GM12873 (cell line): Measurements from ENCODE around the gene PPM1E.

Experiments
- TF ChIP-seq, protein P1 (sequence below): IDR thresholded peaks from 2 replicates; pipeline ENCODE4 v1.5.1; 2012; ENCODE audit warnings: low read depth, mild to moderate bottlenecking, moderate library complexity, low read length, control low read depth; ENCODE audit not compliant: insufficient read depth; ENCODE audit errors: missing control alignments

Gene PPM1E

DNA sequence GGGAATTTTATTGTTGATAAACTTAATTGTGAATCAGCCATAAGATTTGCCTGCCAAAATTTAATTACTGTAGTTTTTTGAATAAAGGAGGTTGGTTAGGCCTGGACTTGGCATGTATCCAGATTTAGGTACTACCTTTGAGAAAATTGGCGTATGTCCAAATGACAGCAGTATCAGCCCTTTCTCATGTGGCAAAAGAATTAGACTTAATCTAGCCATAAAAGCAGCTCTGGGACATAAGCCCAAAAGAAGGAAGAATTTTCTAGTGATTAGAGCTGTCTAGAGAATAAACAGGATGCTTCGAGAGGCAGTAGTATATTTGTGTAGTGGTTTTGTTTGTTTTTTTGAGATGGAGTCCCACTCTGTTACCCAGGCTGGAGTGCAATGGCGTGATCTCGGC, 27.7 kb downstream of the PPM1E start:
- TF ChIP-seq, protein P1, sequence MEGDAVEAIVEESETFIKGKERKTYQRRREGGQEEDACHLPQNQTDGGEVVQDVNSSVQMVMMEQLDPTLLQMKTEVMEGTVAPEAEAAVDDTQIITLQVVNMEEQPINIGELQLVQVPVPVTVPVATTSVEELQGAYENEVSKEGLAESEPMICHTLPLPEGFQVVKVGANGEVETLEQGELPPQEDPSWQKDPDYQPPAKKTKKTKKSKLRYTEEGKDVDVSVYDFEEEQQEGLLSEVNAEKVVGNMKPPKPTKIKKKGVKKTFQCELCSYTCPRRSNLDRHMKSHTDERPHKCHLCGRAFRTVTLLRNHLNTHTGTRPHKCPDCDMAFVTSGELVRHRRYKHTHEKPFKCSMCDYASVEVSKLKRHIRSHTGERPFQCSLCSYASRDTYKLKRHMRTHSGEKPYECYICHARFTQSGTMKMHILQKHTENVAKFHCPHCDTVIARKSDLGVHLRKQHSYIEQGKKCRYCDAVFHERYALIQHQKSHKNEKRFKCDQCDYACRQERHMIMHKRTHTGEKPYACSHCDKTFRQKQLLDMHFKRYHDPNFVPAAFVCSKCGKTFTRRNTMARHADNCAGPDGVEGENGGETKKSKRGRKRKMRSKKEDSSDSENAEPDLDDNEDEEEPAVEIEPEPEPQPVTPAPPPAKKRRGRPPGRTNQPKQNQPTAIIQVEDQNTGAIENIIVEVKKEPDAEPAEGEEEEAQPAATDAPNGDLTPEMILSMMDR = no peak

DNA sequence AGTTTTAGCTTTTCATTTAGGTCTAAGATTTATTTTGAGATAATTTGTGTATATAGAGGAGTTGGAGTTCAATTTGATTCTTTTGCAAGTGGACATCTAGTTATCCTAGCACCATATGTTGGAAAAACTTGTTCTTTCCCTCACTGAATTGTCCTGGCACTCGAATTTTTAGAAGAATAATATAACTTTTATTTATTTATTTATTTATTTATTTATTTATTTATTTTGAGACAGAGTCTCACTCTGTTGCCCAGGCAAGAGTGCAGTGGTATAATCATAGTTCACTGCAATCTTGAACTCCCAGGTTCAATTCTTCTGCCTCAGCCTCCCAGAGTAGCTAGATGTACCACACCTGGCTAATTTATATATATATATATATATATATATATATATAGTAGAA, 29.4 kb downstream of the PPM1E start:
- TF ChIP-seq, protein P1 = no peak

GRCh38 chr17:58786586-58787295, 31.1 kb downstream of the PPM1E start:
- TF ChIP-seq, protein P1 = no peak

- TF ChIP-seq, protein P1 = no peak
These were observed 32.5 kb downstream of the PPM1E start for GRCh38 chr17:58788199-58788598.

GRCh38 chr17:58789160-58789559, 33.5 kb downstream of the PPM1E start:
- TF ChIP-seq, protein P1 = no peak

GRCh38 chr17:58789831-58790230, 34.2 kb downstream of the PPM1E start:
- TF ChIP-seq, protein P1 = no peak

DNA sequence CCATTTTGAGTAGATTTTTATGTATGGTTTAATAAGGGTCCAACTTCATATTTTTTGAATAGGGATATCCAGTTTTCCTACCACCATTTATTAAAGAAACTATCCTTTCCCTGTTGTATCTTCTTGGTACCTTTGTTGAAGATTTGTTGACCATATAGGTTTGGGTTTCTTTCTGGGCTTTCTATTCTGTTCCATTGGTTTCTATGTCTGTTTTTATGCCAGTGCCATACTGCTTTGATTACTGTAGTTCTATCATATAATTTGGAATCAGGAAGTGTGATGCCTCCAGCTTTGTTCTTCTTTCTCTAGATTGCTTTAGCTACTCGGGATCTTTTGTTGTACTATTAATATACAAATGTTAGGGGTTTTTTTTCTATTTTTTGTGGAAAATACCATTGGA, 46.5 kb downstream of the PPM1E start:
- TF ChIP-seq, protein P1 = no peak
